Measurements from ENCODE around the gene SIRPD.
"Not testable (repeated sequence)": the region's sequence is repeated elsewhere in the genome, so short reads cannot be mapped to it uniquely, and the experiment has no call there.

The SIRPD gene

GRCh38 chr20:1557605-1558004 is at the start of gene SIRPD:
SIRPD (minus strand) TSS chr20:1557705; CDS start chr20:1557653, 52 bp downstream.
- DNase-seq: no peak

GRCh38 chr20:1600736-1601135 is 43.2 kb upstream of the SIRPD start:
- no peak for DNase-seq

DNA sequence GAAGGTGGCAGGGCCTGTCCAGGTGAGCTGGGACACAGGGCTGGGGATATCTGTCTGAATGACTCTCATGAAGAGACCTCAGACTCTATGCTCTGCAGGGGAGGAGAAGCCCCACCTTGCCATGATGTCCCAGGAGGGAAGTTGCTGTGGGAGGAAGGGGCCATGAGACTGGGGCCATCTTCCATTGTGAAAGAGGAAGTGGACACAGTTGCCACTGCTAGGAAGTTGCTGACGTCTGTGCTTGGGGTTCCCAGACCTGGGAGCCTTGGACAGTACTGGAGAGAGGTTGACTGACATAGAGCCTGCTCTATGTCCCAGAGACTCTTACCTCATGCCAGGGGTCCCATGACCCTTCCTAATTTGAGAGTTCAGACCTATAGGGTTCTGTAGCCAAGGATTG is 37.8 kb upstream of the SIRPD start:
- no peak for DNase-seq

GRCh38 chr20:1588533-1589460 is 31.3 kb upstream of the SIRPD start:
- no peak for DNase-seq

GRCh38 chr20:1587781-1588532 is 30.5 kb upstream of the SIRPD start:
- no peak for DNase-seq

- DNase-seq: no peak
Measured at GRCh38 chr20:1579488-1579887, 22.0 kb upstream of the SIRPD start.

GRCh38 chr20:1577906-1578305 is 20.4 kb upstream of the SIRPD start:
- no peak for DNase-seq

GRCh38 chr20:1577313-1577712 is 19.8 kb upstream of the SIRPD start:
- DNase-seq: not testable (repeated sequence)

DNA sequence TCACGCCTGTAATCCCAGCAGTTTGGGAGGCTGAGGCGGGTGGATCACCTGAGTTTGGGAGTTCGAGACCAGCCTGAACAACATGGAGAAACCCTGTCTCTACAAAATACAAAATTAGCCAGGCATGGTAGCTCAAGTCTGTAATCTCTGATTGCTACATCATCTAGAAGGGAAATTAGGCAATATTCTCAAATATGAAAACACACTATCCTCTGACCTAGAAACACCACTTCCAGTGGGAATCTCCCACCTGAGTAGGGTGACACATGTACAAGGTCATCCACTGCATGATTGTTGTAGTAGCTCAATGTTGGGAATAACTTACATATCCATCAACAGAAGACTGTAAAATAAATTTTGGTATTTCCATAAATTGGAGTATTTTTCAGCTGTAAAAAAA is 19.1 kb upstream of the SIRPD start:
- DNase-seq: no peak

DNA sequence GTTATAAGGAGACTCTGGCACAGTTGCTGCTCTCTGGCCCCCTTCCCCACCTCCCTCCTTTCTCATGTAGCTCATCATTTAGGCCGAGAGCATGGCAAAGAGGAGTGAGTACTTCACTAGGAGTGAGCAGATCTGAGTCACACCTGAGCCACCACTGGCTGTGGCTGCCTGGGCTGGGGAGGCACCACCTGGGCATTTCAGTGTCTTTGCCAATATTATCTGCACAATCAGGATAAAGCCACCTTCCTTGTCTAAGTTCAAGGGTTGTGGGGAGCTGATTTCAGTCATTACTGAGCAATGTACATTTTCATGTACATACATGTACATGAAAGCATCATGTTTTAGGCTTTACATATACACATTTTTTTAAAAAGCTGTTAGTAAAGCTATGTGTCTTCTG is 18.5 kb upstream of the SIRPD start:
- not testable (repeated sequence) for DNase-seq

GRCh38 chr20:1571583-1571982 is 14.1 kb upstream of the SIRPD start:
- DNase-seq: not testable (repeated sequence)

DNA sequence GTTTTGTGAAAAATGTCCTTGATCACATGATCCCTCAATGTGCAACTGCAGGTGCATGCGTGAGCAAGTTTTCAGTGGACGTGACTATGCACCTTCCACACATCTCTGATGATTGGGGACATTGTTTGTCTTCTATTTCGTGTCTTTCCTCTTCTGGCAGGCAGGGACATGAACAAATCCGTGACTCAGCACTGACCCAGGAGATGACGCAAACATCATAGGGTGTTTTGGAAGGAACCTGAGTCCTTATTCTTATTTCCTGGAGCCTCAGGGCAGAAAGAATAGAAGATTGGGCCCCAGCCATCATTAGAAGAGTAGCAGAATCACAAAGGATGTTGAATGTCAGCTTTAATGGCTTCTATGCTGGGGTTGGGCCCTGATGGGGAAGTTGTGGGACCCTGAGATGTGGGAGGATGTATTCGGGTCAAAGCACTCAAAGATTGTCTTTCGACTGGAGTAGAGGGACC is 11.9 kb upstream of the SIRPD start:
- no peak for DNase-seq

GRCh38 chr20:1568163-1568490 is 10.6 kb upstream of the SIRPD start:
- no peak for DNase-seq

- peak; percentile 10 for DNase-seq
Measured at GRCh38 chr20:1567392-1568162, 10.1 kb upstream of the SIRPD start.

- DNase-seq: no peak
Measured at GRCh38 chr20:1566701-1567100, 9.2 kb upstream of the SIRPD start.

GRCh38 chr20:1565461-1565860 is 8.0 kb upstream of the SIRPD start:
- DNase-seq: no peak

GRCh38 chr20:1563598-1563997 is 6.1 kb upstream of the SIRPD start:
- no peak for DNase-seq

GRCh38 chr20:1562622-1563021 is 5.1 kb upstream of the SIRPD start:
- DNase-seq: no peak

- no peak for DNase-seq
Measured at GRCh38 chr20:1561350-1561749, 3.8 kb upstream of the SIRPD start.

GRCh38 chr20:1555952-1556351 is 1.6 kb downstream of the SIRPD start:
- DNase-seq: no peak

GRCh38 chr20:1539816-1540419 is 17.6 kb downstream of the SIRPD start:
- no peak for DNase-seq

GRCh38 chr20:1538655-1539054 is 18.9 kb downstream of the SIRPD start:
- no peak for DNase-seq

DNA sequence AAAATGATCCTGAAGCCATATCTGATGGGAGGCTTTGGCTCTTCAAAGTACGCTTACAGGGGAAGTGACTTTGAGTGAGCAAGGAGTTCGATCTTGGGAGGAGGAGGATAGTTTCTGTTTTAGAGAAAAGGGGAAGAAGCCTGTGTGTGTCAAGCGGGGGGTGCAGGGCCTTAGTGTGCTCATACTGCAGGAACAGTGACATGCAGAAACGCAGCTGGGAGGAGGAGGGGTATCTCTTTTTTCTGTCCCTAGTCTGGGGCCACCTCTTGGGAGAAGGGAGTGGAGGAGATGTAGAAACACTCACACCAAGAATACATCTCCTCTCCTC is 19.8 kb downstream of the SIRPD start:
- DNase-seq: no peak
